DOHH2 (cell line): ENCODE measurements around the gene CCT5.

Experiments
- H3F3A ChIP-seq: fragments of 200-600 bp; sonication (generic), shearing (Covaris generic); 2 replicates; pipeline ENCODE4 v1.6.0; 2016; ENCODE audit warnings: antibody characterized with exemption, mild to moderate bottlenecking; ENCODE audit not compliant: control insufficient read depth, insufficient read depth
- H3K27ac ChIP-seq: fragments of 200-600 bp; sonication (generic); 2 replicates; pipeline ENCODE4 v1.5.1; 2014; ENCODE audit warnings: low read depth, mild to moderate bottlenecking, low read length, moderate library complexity
- H3K27me3 ChIP-seq: fragments of 200-600 bp; sonication (generic); 2 replicates; pipeline ENCODE4 v1.6.1; 2014; ENCODE audit warnings: mild to moderate bottlenecking, low read length, mixed read lengths; ENCODE audit not compliant: control insufficient read depth
- H3K36me3 ChIP-seq: fragments of 200-600 bp; sonication (generic); 2 replicates; pipeline ENCODE4 v1.6.1; 2014; ENCODE audit warnings: mild to moderate bottlenecking, low read length, moderate library complexity, mixed read lengths; ENCODE audit not compliant: control insufficient read depth
- H3K4me1 ChIP-seq: fragments of 200-600 bp; sonication (generic); 2 replicates; pipeline ENCODE4 v1.6.1; 2014; ENCODE audit warnings: mild to moderate bottlenecking, low read length, mixed read lengths; ENCODE audit not compliant: control insufficient read depth
- H3K4me2 ChIP-seq: fragments of 200-600 bp; sonication (generic); 2 replicates; pipeline ENCODE4 v1.6.0; 2014; ENCODE audit warnings: mild to moderate bottlenecking, low read length, moderate library complexity
- H3K4me3 ChIP-seq: fragments of 200-600 bp; sonication (generic); 2 replicates; pipeline ENCODE4 v1.5.1; 2014; ENCODE audit warnings: mild to moderate bottlenecking, low read length, mixed read lengths
- H3K79me2 ChIP-seq: fragments of 200-600 bp; sonication (generic); 2 replicates; pipeline ENCODE4 v1.6.1; 2014; ENCODE audit warnings: mild to moderate bottlenecking, low read length, mixed read lengths; ENCODE audit not compliant: control insufficient read depth
- H3K9me2 ChIP-seq: fragments of 200-600 bp; sonication (generic); replicated peaks from 2 replicates; pipeline ENCODE4 v1.6.1; 2014; ENCODE audit warnings: mild to moderate bottlenecking, low read length, mixed read lengths; ENCODE audit not compliant: control insufficient read depth
- H3K9me3 ChIP-seq: fragments of 200-600 bp; sonication (generic); 2 replicates; pipeline ENCODE4 v1.6.1; 2014; ENCODE audit warnings: antibody characterized with exemption, low read length, mixed read lengths; ENCODE audit not compliant: control insufficient read depth, insufficient read depth
- H4K20me1 ChIP-seq: fragments of 200-600 bp; sonication (generic); 2 replicates; pipeline ENCODE4 v1.6.0; 2014; ENCODE audit warnings: low read depth, mild to moderate bottlenecking, antibody characterized with exemption, low read length, moderate library complexity; ENCODE audit not compliant: control insufficient read depth, insufficient read depth
- CTCF ChIP-seq: fragments of 200-600 bp; sonication (generic); IDR thresholded peaks from one replicate; pipeline ENCODE4 v1.5.1; 2014; ENCODE audit warnings: antibody characterized with exemption, mild to moderate bottlenecking, low read depth, low read length; ENCODE audit not compliant: poor library complexity, severe bottlenecking
- EZH2phosphoT487 ChIP-seq: fragments of 200-600 bp; sonication (generic); IDR thresholded peaks from 2 replicates; pipeline ENCODE4 v1.6.1; 2017; ENCODE audit warnings: borderline replicate concordance, mild to moderate bottlenecking, antibody characterized with exemption, low read length, moderate library complexity, mixed read lengths

Gene CCT5

GRCh38 chr5:10229306-10230048 lies 20.6 kb upstream of the CCT5 start:
- H3K27me3 ChIP-seq: no peaks in the 10 kb centered on the region
- H3K79me2 ChIP-seq: no peaks in the 10 kb centered on the region
- H3K4me2 ChIP-seq: no peak overlapping the region
- no peaks in the 10 kb centered on the region for H4K20me1 ChIP-seq
- no peak for TF ChIP-seq CTCF
- no peak for TF ChIP-seq EZH2phosphoT487
- H3K9me3 ChIP-seq: no peaks in the 10 kb centered on the region
- H3F3A ChIP-seq: no peaks in the 10 kb centered on the region
- no peak overlapping the region for H3K27ac ChIP-seq
- H3K4me1 ChIP-seq: no peaks in the 10 kb centered on the region
- no peak overlapping the region for H3K4me3 ChIP-seq
- peaks cover 8% of the 10 kb centered on the region for H3K36me3 ChIP-seq
- no peaks in the 10 kb centered on the region for H3K9me2 ChIP-seq

DNA sequence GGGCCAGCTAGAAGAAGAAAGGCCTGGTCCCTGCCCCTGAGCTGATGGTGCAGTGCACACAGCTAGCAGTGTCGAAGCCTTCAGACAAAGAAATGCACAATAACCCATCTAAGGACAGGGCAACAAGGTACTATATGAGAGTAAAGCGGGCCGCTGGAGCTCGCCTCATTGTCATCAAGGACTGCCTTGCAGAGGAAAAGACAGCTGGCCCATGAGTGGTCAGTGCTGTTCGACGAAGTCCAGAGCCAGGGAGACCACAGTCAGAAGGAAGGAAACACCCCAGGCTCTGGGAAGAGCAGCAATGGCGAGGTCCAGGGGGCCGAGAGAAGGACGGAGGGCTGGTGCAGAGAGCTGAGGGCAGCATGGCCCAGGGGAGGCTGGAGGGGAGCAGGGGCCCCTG lies 17.7 kb upstream of the CCT5 start:
- H3K4me1 ChIP-seq: no peaks in the 10 kb centered on the region

DNA sequence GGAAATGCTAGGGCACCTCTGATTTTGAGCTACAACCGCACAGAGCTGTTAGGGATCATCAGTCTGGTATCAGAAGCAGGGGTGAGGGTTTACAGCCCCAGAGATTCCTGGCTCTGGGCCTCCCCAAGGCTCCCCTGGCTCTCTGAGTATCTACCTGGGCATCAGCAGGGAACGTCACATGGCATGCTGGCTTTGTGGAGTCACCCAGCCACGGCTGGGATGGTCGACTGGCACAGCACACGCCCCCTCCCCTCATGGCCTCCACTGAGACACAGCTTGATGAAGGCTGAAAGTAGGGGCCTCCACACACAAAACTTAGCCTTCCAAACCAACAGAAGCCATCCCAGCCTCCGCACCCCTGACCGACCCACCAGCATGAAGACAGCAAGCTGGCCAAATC lies 17.1 kb upstream of the CCT5 start:
- Histone ChIP-seq H3K79me2 (no peaks in the 10 kb centered on the region), H3K9me3 (no peaks in the 10 kb centered on the region), H3K4me3 (no peak overlapping the region), H3F3A (no peaks in the 10 kb centered on the region), H3K4me2 (no peak overlapping the region), H4K20me1 (no peaks in the 10 kb centered on the region), H3K27ac (no peak overlapping the region), H3K27me3 (no peaks in the 10 kb centered on the region), H3K36me3 (peaks cover 23% of the 10 kb centered on the region), H3K4me1 (no peaks in the 10 kb centered on the region), H3K9me2 (no peaks in the 10 kb centered on the region)
- TF ChIP-seq EZH2phosphoT487 (no peak), CTCF (no peak)

More for the DNA sequence above, 17.7 kb upstream of the CCT5 start:
- Histone ChIP-seq H3K79me2 (no peaks in the 10 kb centered on the region), H3K9me3 (no peaks in the 10 kb centered on the region), H3F3A (no peaks in the 10 kb centered on the region), H3K36me3 (peaks cover 23% of the 10 kb centered on the region), H4K20me1 (no peaks in the 10 kb centered on the region), H3K9me2 (no peaks in the 10 kb centered on the region), H3K4me3 (no peak overlapping the region), H3K27me3 (no peaks in the 10 kb centered on the region), H3K27ac (no peak overlapping the region), H3K4me2 (no peak overlapping the region)
- TF ChIP-seq CTCF: no peak
